GM19395 (cell line): ENCODE results near the gene EVL.

Source experiments
- ATAC-seq: cut with Tn5 transposase; IDR thresholded peaks from one replicate; pipeline ENCODE4 v1.9.1; 2021; ENCODE audit warnings: mild to moderate bottlenecking, moderate library complexity; ENCODE audit not compliant: unreplicated experiment

The EVL gene

GRCh38 chr14:100124551-100125088, 59.4 kb downstream of the EVL start:
- ATAC-seq: no peak

- no peak for ATAC-seq
Measured at GRCh38 chr14:100126401-100126800, 61.2 kb downstream of the EVL start.

- ATAC-seq: no peak
Measured at GRCh38 chr14:100127853-100128455, 62.7 kb downstream of the EVL start.

- no peak for ATAC-seq
Measured at GRCh38 chr14:100128688-100129087, 63.5 kb downstream of the EVL start.

- no peak for ATAC-seq
Measured at GRCh38 chr14:100129161-100129589, 64.0 kb downstream of the EVL start.

GRCh38 chr14:100130521-100130920, 65.3 kb downstream of the EVL start:
- no peak for ATAC-seq

GRCh38 chr14:100131181-100131580, 66.0 kb downstream of the EVL start:
- no peak for ATAC-seq

GRCh38 chr14:100132161-100132902, 67.1 kb downstream of the EVL start:
- no peak for ATAC-seq

GRCh38 chr14:100132903-100133510, 67.8 kb downstream of the EVL start:
- ATAC-seq: no peak

GRCh38 chr14:100134586-100134985, 69.4 kb downstream of the EVL start:
- ATAC-seq: no peak

GRCh38 chr14:100135073-100135472, 69.9 kb downstream of the EVL start:
- no peak for ATAC-seq

GRCh38 chr14:100135784-100136183, 70.6 kb downstream of the EVL start:
- ATAC-seq: no peak

- ATAC-seq: no peak
Measured at GRCh38 chr14:100137173-100137572, 72.0 kb downstream of the EVL start.

- ATAC-seq: peak; percentile 65
Measured at GRCh38 chr14:100138082-100138787, 73.0 kb downstream of the EVL start.

GRCh38 chr14:100138955-100139354, 73.7 kb downstream of the EVL start:
- no peak for ATAC-seq

GRCh38 chr14:100140452-100141078, 75.3 kb downstream of the EVL start:
- no peak for ATAC-seq

GRCh38 chr14:100141098-100141497, 75.9 kb downstream of the EVL start:
- no peak for ATAC-seq

GRCh38 chr14:100142073-100143040, 77.1 kb downstream of the EVL start:
- no peak for ATAC-seq

- ATAC-seq: no peak
Measured at GRCh38 chr14:100143523-100143922, 78.3 kb downstream of the EVL start.

GRCh38 chr14:100143934-100144333, 78.7 kb downstream of the EVL start:
- no peak for ATAC-seq
